ENCODE results near the gene DPP10.

GRCh38 chr2:115374981-115375380 is 932.5 kb downstream of the DPP10 start:
- TF ChIP-seq CTCF (IDR thresholded peaks at IDR 0.05; ENCODE audit: borderline replicate concordance, extremely low read depth, low read length, poor library complexity, severe bottlenecking) (no peak), EZH2 (IDR thresholded peaks at IDR 0.05; ENCODE audit: borderline replicate concordance, low read depth, low read length, severe bottlenecking) (no peak)

Measured in DND-41 (cell line).